ENCODE measurements around the gene GLIS2. TPM values are rescaled to one million over a fixed set of nuclear protein-coding genes. Genes with fewer than 3 reads are reported as not detected.

Gene GLIS2
- total and polyA plus RNA-seq, 7 experiments from 2014 or later: 0.53 TPM; not detected in 6

DNA sequence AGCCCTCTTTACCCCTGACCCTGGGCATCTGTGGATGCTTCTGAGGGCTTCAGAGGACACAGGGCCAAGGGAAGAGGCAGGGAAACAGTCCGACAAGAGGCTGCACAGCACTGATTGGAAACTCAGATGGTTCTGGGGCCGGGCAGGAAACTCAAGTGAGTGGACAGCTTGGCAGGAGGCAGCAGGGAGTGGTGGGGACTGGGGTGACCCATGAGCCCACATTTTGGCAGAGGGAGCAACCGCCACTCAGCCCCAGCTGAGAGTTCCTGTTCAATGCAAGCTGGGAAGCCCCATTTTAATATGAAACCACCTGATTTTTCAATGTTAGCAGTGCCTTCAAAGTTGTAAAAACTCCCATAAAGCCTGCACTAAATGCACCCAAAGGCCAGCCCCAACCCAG lies 54.3 kb downstream of the GLIS2 start:
- Histone ChIP-seq H3K4me3 (ENCODE audit: low read length) (no peak overlapping the region), H3K27me3 (ENCODE audit: control insufficient read depth in 2 of 2, insufficient read depth in 2 of 2, low read length in 2 of 2) (no peaks in the 10 kb centered on the region), H3K9me3 (ENCODE audit: control insufficient read depth in 2 of 3, low read length in 3 of 3) (no peaks in the 10 kb centered on the region), H3K36me3 (ENCODE audit: control insufficient read depth in 2 of 3, insufficient read depth in 3 of 3, low read length in 3 of 3) (peaks cover 0 to 29% (median 6%) of the 10 kb centered on the region in 3 experiments), H3K27ac (ENCODE audit: low read depth, low read length) (no peak overlapping the region), H3K4me1 (ENCODE audit: control insufficient read depth in 2 of 2, insufficient read depth in 2 of 2, low read length in 2 of 2) (peaks cover 15 to 19% of the 10 kb centered on the region in 2 donors)
- DNase-seq: no peak
- no peak for ATAC-seq
- Mint-ChIP-seq H3K36me3 (peaks cover 0 to 5% (median 0%) of the 10 kb centered on the region in 5 donors), H3K4me3 (no peak overlapping the region), H3K4me1 (peaks cover 0 to 22% (median 8%) of the 10 kb centered on the region in 7 donors), H3K27me3 (no peaks in the 10 kb centered on the region), H3K9me3 (peaks cover 0 to 3% (median 0%) of the 10 kb centered on the region in 11 donors), H3K27ac (peak overlapping the region in 1 of 9 donors; percentile 22)
- intact Hi-C loops (cut with micrococcal nuclease): loop anchor here (5.0 kb wide), 2 partner anchors 42 to 107 kb away; partner anchors contain the start of gene HMOX2 (in 1 of the 2)
- ChIA-PET POLR2A (no interaction called here), CTCF (interaction anchor here (1.0 kb wide), 1 partner anchor 203 kb away, joined by 3 read pairs; no protein-coding TSS in a partner anchor)

DNA sequence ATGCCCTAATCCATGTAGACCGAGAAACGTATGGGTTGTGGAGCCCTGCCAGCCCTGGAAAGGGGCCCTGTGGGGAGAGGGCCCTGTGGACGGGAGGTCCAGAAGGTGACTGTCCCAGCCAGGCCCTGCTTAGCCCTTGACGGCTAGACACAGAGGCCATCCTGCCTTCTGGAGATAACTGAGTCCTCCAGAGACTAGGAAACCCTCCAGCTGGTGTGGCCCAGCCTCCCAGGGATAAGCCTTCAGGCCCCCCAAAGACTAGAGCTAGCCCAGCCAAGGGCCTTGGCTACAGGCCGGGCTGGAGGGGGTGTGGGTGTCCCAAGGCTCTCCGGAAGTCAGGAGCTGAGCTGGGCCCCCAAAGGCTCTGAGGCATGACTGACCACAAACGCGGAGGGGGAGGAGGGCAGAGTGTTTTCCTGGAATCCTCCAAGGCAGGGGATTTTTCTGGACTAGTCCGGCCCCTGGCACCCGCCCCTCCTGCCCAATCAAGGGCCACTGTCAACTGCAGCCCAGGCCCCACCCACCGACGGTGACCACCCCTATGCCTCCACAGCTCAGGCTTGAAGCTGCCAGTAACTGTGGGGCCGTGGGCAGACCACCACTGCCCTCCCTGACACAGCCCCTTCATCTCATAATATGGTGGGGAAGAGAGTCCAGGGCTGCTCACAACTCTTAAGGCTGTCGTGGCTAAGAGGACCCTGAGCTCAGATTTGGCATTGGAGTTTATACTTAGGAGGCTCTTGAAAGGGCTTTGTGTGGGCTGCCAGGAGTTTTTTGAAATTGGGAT lies 54.9 kb downstream of the GLIS2 start:
- intact Hi-C loops (cut with micrococcal nuclease): loop anchor here (1.0 to 5.0 kb wide), 5 partner anchors 19 to 246 kb away; partner anchors contain the start of genes PAM16 (in 2 of the 2), CORO7 (in 1 of the 2) and HMOX2 (in 1 of the 2)
- peak overlapping the region in 1 of 9 donors; percentile 8 for H3K27ac Mint-ChIP-seq
- Histone ChIP-seq H3K27me3 (ENCODE audit: control insufficient read depth in 2 of 2, insufficient read depth in 2 of 2, low read length in 2 of 2) (no peaks in the 10 kb centered on the region), H3K9me3 (ENCODE audit: control insufficient read depth in 2 of 3, low read length in 3 of 3) (no peaks in the 10 kb centered on the region), H3K4me3 (ENCODE audit: low read length) (no peak overlapping the region), H3K4me1 (ENCODE audit: control insufficient read depth in 2 of 2, insufficient read depth in 2 of 2, low read length in 2 of 2) (peaks cover 15 to 19% of the 10 kb centered on the region in 2 donors), H3K27ac (ENCODE audit: low read depth, low read length) (no peak overlapping the region), H3K36me3 (ENCODE audit: control insufficient read depth in 2 of 3, insufficient read depth in 3 of 3, low read length in 3 of 3) (peaks cover 0 to 23% (median 6%) of the 10 kb centered on the region in 3 experiments)
- ChIA-PET CTCF (interaction anchor here (0.9 to 1.0 kb wide), 2 partner anchors 32 to 202 kb away, joined by 3 to 4 read pairs; no protein-coding TSS in a partner anchor), POLR2A (no interaction called here)
- H3K36me3 Mint-ChIP-seq: peaks cover 0 to 5% (median 0%) of the 10 kb centered on the region in 5 donors
- H3K9me3 Mint-ChIP-seq: peaks cover 0 to 3% (median 0%) of the 10 kb centered on the region in 11 donors
- H3K4me1 Mint-ChIP-seq: peaks cover 0 to 23% (median 11%) of the 10 kb centered on the region in 7 donors
- DNase-seq (peak in 1 of 9 donors; percentile 19), ATAC-seq (no peak)
- peak overlapping the region in 6 of 10 donors; percentile 33 to 80 (median 46) for H3K4me3 Mint-ChIP-seq
- H3K27me3 Mint-ChIP-seq: no peaks in the 10 kb centered on the region

DNA sequence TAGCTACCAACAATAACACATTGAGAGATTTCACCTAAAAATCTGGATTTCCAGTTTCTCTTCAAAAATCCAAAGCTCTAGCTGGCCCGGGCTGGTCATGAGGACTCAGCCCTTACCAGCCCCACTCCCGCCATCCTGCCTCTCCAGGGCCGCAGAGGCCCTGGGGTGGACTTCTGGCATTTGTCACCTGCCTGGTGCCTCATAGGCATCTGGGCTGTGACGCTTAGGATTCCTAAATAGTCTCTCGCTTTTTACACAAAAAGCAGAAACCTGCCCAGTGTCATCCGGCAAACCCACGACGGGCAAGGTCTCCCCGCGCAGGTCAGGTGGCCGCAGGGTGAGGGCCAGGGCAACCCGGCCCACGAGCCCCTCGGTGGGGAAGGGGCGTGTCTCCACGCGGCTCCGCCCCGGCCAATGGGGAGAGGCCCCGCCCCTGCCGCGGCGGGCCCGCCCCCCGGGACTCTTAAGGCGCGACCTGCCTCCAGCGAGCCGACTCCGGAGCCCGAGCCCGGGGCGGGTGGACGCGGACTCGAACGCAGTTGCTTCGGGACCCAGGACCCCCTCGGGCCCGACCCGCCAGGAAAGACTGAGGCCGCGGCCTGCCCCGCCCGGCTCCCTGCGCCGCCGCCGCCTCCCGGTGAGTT lies 55.6 kb downstream of the GLIS2 start, which contains the start of gene VASN:
Gene VASN, plus strand, starts transcription at position 492 of the 644 bp plus-strand sequence. CDS start 9,030 bp downstream, outside the sequence.
- ChIA-PET CTCF (interaction anchor here (0.9 kb wide), 1 partner anchor 31 kb away, joined by 4 read pairs; no protein-coding TSS in a partner anchor), POLR2A (no interaction called here)
- Histone ChIP-seq H3K36me3 (ENCODE audit: control insufficient read depth in 2 of 3, insufficient read depth in 3 of 3, low read length in 3 of 3) (peaks cover 0 to 18% (median 6%) of the 10 kb centered on the region in 3 experiments), H3K9me3 (ENCODE audit: control insufficient read depth in 2 of 3, low read length in 3 of 3) (no peaks in the 10 kb centered on the region), H3K4me3 (ENCODE audit: low read length) (peak within 1 kb of the TSS; percentile 51), H3K27ac (ENCODE audit: low read depth, low read length) (peak within 1 kb of the TSS; percentile 58), H3K27me3 (ENCODE audit: control insufficient read depth in 2 of 2, insufficient read depth in 2 of 2, low read length in 2 of 2) (no peaks in the 10 kb centered on the region), H3K4me1 (ENCODE audit: control insufficient read depth in 2 of 2, insufficient read depth in 2 of 2, low read length in 2 of 2) (peaks cover 15 to 19% of the 10 kb centered on the region in 2 donors)
- intact Hi-C loops (cut with micrococcal nuclease): loop anchor here (1.0 to 5.0 kb wide), 5 partner anchors 20 to 245 kb away; partner anchors contain the start of genes PAM16 (in 2 of the 2), CORO7 (in 1 of the 2) and HMOX2 (in 1 of the 2)
- ATAC-seq (peak; percentile 89), DNase-seq (peak; percentile 68 to 84 (median 78))
- Mint-ChIP-seq H3K27ac (peak within 1 kb of the TSS in 6 of 9 donors; percentile 43 to 74 (median 66)), H3K4me1 (peaks cover 0 to 24% (median 12%) of the 10 kb centered on the region in 7 donors), H3K9me3 (peaks cover 0 to 3% (median 0%) of the 10 kb centered on the region in 11 donors), H3K27me3 (no peaks in the 10 kb centered on the region), H3K4me3 (peak within 1 kb of the TSS; percentile 61 to 88 (median 81)), H3K36me3 (peaks cover 0 to 5% (median 0%) of the 10 kb centered on the region in 5 donors)

DNA sequence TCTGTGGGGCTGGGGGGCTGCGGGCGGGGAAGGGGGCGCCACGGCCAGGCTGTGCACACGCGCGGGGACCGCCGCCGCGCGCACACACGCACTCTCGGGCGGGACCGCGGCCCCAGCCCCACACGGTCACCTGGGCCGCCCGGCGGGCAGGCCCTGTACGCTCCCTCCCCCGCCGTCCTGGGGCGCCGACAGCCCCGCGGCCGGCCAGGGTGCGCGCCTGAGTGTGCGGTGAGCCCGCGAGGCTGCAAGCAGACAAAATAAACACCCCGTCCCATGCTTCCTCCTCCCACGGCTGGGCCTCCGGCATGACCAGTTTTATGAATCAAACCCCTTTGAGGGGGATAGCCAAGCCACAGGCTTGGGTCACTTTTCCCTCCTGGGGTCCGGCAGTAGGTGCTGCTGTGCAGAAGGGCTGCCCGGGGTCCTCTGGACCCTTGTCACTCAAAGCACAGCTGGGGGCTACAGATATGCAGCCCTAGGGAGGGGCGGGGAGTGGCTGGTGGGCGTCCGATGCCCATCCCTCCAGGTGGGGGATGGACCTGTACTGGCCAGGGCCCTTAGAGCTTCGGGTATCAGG lies 56.2 kb downstream of the GLIS2 start:
- ChIA-PET CTCF (no interaction called here), POLR2A (no interaction called here)
- peaks cover 0 to 3% (median 0%) of the 10 kb centered on the region in 11 donors for H3K9me3 Mint-ChIP-seq
- H3K36me3 Mint-ChIP-seq: peaks cover 0 to 5% (median 0%) of the 10 kb centered on the region in 5 donors
- intact Hi-C loops (cut with micrococcal nuclease): loop anchor here (5.0 kb wide), 2 partner anchors 40 to 105 kb away; partner anchors contain the start of gene HMOX2 (in 1 of the 2)
- ATAC-seq (peak; percentile 53), DNase-seq (peak in 2 of 9 donors; percentile 33 to 38)
- H3K27ac ChIP-seq (ENCODE audit: low read depth, low read length): peak overlapping the region; percentile 58
- no peaks in the 10 kb centered on the region for H3K27me3 Mint-ChIP-seq
- H3K36me3 ChIP-seq (ENCODE audit: control insufficient read depth in 2 of 3, insufficient read depth in 3 of 3, low read length in 3 of 3): peaks cover 0 to 16% (median 6%) of the 10 kb centered on the region in 3 experiments
- H3K9me3 ChIP-seq (ENCODE audit: control insufficient read depth in 2 of 3, low read length in 3 of 3): no peaks in the 10 kb centered on the region
- H3K4me1 Mint-ChIP-seq: peaks cover 0 to 24% (median 12%) of the 10 kb centered on the region in 7 donors
- H3K4me3 Mint-ChIP-seq: peak overlapping the region; percentile 61 to 88 (median 81)
- H3K4me3 ChIP-seq (ENCODE audit: low read length): peak overlapping the region; percentile 51
- no peaks in the 10 kb centered on the region for H3K27me3 ChIP-seq (ENCODE audit: control insufficient read depth in 2 of 2, insufficient read depth in 2 of 2, low read length in 2 of 2)
- H3K4me1 ChIP-seq (ENCODE audit: control insufficient read depth in 2 of 2, insufficient read depth in 2 of 2, low read length in 2 of 2): peaks cover 15 to 19% of the 10 kb centered on the region in 2 donors
- peak overlapping the region in 6 of 9 donors; percentile 43 to 74 (median 66) for H3K27ac Mint-ChIP-seq

DNA sequence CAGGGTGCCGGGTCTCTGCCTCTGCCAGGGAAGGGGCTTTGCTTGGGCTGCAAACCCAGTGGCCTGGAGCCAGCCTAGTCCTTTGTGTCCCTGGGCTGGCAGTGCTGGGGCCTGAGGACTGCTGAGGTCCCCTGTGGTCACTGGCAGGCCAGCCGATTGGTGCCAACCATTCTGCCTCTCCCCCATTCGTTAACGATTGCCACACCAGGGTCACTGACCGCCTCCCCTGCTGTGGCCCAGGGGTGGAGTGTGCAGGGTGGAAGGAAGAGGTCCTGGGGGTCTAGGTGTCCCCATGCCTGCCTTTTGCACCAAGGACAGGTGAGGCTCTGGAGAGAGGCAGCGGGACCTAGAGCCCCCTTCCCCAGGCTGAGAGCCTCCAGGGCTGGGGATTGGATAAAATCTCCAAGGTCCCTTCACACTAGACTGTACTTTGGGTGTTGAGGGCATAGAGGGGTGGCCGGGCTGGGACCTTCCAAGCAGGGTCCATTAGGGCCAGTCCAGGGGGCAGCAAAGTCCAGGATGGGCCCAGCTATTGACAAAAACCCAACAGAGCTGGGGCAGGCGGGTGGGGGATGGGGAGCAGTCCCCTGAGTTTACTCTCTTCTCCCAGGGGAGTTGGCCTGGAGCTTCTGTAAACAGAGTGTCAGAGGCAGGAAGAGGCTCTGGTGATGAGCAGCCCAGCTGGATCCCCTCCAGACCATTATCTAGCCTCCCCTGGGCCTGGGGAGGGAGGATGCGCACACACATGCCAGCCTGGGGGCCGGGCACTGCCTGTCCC lies 56.9 kb downstream of the GLIS2 start:
- Mint-ChIP-seq H3K27ac (peak overlapping the region in 2 of 9 donors; percentile 38 to 43), H3K4me3 (peak overlapping the region in 8 of 10 donors; percentile 16 to 88 (median 78)), H3K9me3 (no peaks in the 10 kb centered on the region), H3K36me3 (no peaks in the 10 kb centered on the region), H3K4me1 (peaks cover 0 to 19% (median 12%) of the 10 kb centered on the region in 7 donors), H3K27me3 (no peaks in the 10 kb centered on the region)
- peak overlapping the region; percentile 51 for H3K4me3 ChIP-seq (ENCODE audit: low read length)
- no peak overlapping the region for H3K27ac ChIP-seq (ENCODE audit: low read depth, low read length)
- peaks cover 0 to 14% (median 0%) of the 10 kb centered on the region in 3 experiments for H3K36me3 ChIP-seq (ENCODE audit: control insufficient read depth in 2 of 3, insufficient read depth in 3 of 3, low read length in 3 of 3)
- H3K4me1 ChIP-seq (ENCODE audit: control insufficient read depth in 2 of 2, insufficient read depth in 2 of 2, low read length in 2 of 2): peaks cover 15 to 19% of the 10 kb centered on the region in 2 donors
- ChIA-PET CTCF (interaction anchor here (1.1 kb wide), 1 partner anchor 31 kb away, joined by 6 read pairs; no protein-coding TSS in a partner anchor), POLR2A (no interaction called here)
- no peaks in the 10 kb centered on the region for H3K27me3 ChIP-seq (ENCODE audit: control insufficient read depth in 2 of 2, insufficient read depth in 2 of 2, low read length in 2 of 2)
- ATAC-seq (no peak), DNase-seq (peak in 1 of 9 donors; percentile 21)
- intact Hi-C loops (cut with micrococcal nuclease): loop anchor here (5.0 kb wide), 2 partner anchors 40 to 105 kb away; partner anchors contain the start of gene HMOX2 (in 1 of the 2)
- H3K9me3 ChIP-seq (ENCODE audit: control insufficient read depth in 2 of 3, low read length in 3 of 3): no peaks in the 10 kb centered on the region

Data from naive thymus-derived CD4-positive, alpha-beta T cell (primary cell).